Measurements from ENCODE around the gene ZC2HC1B.

The ZC2HC1B gene

DNA sequence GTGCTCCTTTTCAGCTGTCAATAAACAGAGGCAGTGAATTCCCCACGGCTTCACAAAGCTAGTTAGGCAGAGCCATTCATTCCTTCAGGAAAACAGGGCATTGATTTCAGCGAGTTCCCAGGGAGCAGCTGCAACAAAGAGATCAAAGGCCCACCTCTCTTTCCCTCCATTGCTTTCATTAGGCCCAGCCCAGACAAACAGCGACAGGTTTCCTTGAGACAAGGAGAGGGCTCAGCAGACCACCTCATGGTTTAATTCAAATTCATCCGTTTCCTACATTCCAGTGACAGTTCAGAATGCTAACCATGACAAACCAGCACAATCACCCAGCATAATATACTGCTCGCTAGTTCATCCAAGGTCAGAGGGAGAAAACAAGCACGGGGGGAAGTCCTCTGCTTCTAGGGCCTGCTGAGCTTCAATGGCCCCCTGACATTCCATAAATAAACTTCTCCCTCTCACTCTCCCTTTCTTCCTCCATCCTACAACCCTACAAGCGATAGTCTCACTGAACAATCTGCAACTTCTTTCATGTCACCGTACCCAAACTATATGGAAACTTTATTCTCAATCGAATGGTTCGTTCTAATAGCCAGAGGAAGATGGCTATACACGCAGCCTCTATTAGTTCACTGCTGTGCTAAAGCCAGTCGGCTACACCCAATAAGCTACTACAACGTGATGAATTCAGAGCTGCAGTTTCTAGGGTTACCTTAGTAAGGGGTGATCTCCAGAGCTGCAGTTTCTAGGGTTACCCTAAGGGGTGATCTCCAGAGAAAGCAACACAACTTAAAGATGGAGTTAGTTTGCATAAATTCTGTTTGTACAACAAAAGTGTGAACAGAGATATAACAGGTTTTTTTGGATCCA lies 109.1 kb downstream of the ZC2HC1B start:
- Histone ChIP-seq H4K20me1 (ENCODE audit: insufficient read depth, low read length) (no peaks in the 10 kb centered on the region), H3K4me3 (ENCODE audit: low read length) (no peak overlapping the region), H3K4me1 (ENCODE audit: low read length) (no peaks in the 10 kb centered on the region), H3K27ac (ENCODE audit: low read length) (no peak overlapping the region), H3K4me2 (ENCODE audit: low read length) (no peak overlapping the region), H2AFZ (ENCODE audit: low read depth, low read length) (no peak overlapping the region), H3K36me3 (replicated peaks; ENCODE audit: low read depth, low read length) (no peaks in the 10 kb centered on the region), H3K9ac (ENCODE audit: low read length) (no peak overlapping the region), H3K27me3 (ENCODE audit: low read depth, low read length) (no peaks in the 10 kb centered on the region), H3K9me3 (ENCODE audit: insufficient read depth, low read length) (no peaks in the 10 kb centered on the region), H3K79me2 (ENCODE audit: low read length) (no peaks in the 10 kb centered on the region)
- TF ChIP-seq EZH2phosphoT487 (IDR thresholded peaks at IDR 0.05; ENCODE audit: low read depth) = no peak
- TF ChIP-seq, protein P1, sequence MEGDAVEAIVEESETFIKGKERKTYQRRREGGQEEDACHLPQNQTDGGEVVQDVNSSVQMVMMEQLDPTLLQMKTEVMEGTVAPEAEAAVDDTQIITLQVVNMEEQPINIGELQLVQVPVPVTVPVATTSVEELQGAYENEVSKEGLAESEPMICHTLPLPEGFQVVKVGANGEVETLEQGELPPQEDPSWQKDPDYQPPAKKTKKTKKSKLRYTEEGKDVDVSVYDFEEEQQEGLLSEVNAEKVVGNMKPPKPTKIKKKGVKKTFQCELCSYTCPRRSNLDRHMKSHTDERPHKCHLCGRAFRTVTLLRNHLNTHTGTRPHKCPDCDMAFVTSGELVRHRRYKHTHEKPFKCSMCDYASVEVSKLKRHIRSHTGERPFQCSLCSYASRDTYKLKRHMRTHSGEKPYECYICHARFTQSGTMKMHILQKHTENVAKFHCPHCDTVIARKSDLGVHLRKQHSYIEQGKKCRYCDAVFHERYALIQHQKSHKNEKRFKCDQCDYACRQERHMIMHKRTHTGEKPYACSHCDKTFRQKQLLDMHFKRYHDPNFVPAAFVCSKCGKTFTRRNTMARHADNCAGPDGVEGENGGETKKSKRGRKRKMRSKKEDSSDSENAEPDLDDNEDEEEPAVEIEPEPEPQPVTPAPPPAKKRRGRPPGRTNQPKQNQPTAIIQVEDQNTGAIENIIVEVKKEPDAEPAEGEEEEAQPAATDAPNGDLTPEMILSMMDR (IDR thresholded peaks at IDR 0.05; ENCODE audit: low read depth, low read length) = no peak

DNA sequence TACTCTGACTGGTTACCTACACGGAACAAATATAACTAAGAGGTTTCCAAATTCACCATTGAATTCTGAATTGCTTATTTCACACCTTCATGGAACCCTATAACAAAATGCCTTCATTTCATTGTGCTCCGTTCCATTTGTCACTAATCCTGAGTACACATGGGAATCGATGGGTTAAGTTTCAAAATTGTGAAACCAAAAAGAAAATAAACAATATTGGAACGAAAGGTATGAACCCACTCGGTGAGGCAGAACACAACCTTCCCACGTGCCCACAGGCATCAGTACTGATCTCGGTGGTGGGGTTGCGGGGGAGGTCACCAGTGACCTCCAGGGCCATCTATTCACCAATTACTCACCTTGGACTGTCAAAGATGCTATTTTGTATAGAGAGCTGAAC lies 109.8 kb downstream of the ZC2HC1B start:
- H3K79me2 ChIP-seq (ENCODE audit: low read length) = no peaks in the 10 kb centered on the region
- no peaks in the 10 kb centered on the region for H4K20me1 ChIP-seq (ENCODE audit: insufficient read depth, low read length)
- H2AFZ ChIP-seq (ENCODE audit: low read depth, low read length) = no peak overlapping the region
- no peak overlapping the region for H3K9ac ChIP-seq (ENCODE audit: low read length)
- no peak overlapping the region for H3K27ac ChIP-seq (ENCODE audit: low read length)
- no peak for TF ChIP-seq EZH2phosphoT487 (IDR thresholded peaks at IDR 0.05; ENCODE audit: low read depth)
- TF ChIP-seq, protein P1 (IDR thresholded peaks at IDR 0.05; ENCODE audit: low read depth, low read length) = no peak
- no peaks in the 10 kb centered on the region for H3K36me3 ChIP-seq (replicated peaks; ENCODE audit: low read depth, low read length)
- H3K4me2 ChIP-seq (ENCODE audit: low read length) = no peak overlapping the region
- no peak overlapping the region for H3K4me3 ChIP-seq (ENCODE audit: low read length)
- no peaks in the 10 kb centered on the region for H3K4me1 ChIP-seq (ENCODE audit: low read length)
- H3K9me3 ChIP-seq (ENCODE audit: insufficient read depth, low read length) = no peaks in the 10 kb centered on the region
- H3K27me3 ChIP-seq (ENCODE audit: low read depth, low read length) = no peaks in the 10 kb centered on the region

DNA sequence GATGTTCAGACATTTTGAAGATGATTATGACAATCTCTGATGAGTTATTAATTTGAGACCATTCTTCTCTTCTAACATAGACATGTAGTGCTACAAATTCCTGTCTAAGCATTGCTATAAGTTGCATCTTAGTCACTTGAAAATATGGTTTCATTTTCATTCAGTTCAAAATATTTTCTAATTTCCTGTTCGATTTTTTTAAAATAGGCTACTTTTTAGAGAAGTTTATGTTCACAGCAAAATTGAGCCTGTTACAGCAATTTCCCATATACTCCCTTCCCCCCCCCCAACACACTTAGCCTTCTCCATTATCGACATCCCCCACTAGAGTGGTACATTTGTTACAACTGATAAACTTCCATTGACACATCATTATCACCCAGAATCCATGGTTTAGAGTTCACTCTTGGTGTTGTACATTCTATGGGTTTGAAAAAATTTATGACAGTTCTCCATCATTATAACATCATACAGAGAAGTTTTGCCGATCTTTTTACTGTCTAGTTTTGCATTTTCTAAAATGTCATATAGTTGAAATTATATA lies 112.6 kb downstream of the ZC2HC1B start:
- TF ChIP-seq EZH2phosphoT487 (IDR thresholded peaks at IDR 0.05; ENCODE audit: low read depth) = no peak
- TF ChIP-seq, protein P1 (IDR thresholded peaks at IDR 0.05; ENCODE audit: low read depth, low read length) = no peak
- Histone ChIP-seq H3K27ac (ENCODE audit: low read length) (no peak overlapping the region), H3K27me3 (ENCODE audit: low read depth, low read length) (no peaks in the 10 kb centered on the region), H4K20me1 (ENCODE audit: insufficient read depth, low read length) (no peaks in the 10 kb centered on the region), H2AFZ (ENCODE audit: low read depth, low read length) (no peak overlapping the region), H3K4me1 (ENCODE audit: low read length) (no peaks in the 10 kb centered on the region), H3K36me3 (replicated peaks; ENCODE audit: low read depth, low read length) (no peaks in the 10 kb centered on the region), H3K9me3 (ENCODE audit: insufficient read depth, low read length) (no peaks in the 10 kb centered on the region), H3K4me2 (ENCODE audit: low read length) (no peak overlapping the region), H3K4me3 (ENCODE audit: low read length) (no peak overlapping the region), H3K9ac (ENCODE audit: low read length) (no peak overlapping the region), H3K79me2 (ENCODE audit: low read length) (no peaks in the 10 kb centered on the region)

DNA sequence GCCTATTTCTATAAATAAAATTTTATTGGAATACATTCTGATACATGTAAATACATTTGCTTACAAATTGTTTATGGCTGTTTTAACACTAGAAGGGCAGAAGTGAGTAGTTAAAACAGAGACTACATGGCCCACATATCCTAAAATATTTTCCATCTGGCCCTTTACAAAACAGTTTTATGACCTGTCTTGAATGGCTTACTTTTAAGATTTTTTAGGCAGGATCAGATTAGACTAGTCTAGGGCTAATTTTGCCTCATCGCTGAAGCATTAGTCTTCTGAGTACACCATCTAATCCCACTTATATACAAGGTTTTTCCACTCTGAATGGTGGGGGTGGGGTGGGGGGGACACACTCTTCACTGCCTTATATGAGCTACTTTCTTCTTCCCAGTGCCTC lies 116.6 kb downstream of the ZC2HC1B start:
- Histone ChIP-seq H3K79me2 (ENCODE audit: low read length) (no peaks in the 10 kb centered on the region), H4K20me1 (ENCODE audit: insufficient read depth, low read length) (no peaks in the 10 kb centered on the region), H2AFZ (ENCODE audit: low read depth, low read length) (no peak overlapping the region), H3K36me3 (replicated peaks; ENCODE audit: low read depth, low read length) (no peaks in the 10 kb centered on the region), H3K4me1 (ENCODE audit: low read length) (no peaks in the 10 kb centered on the region), H3K4me3 (ENCODE audit: low read length) (no peak overlapping the region), H3K27me3 (ENCODE audit: low read depth, low read length) (no peaks in the 10 kb centered on the region), H3K27ac (ENCODE audit: low read length) (no peak overlapping the region), H3K9ac (ENCODE audit: low read length) (no peak overlapping the region), H3K4me2 (ENCODE audit: low read length) (no peak overlapping the region), H3K9me3 (ENCODE audit: insufficient read depth, low read length) (no peaks in the 10 kb centered on the region)
- TF ChIP-seq EZH2phosphoT487 (IDR thresholded peaks at IDR 0.05; ENCODE audit: low read depth) = no peak
- TF ChIP-seq, protein P1 (IDR thresholded peaks at IDR 0.05; ENCODE audit: low read depth, low read length) = no peak

All from OCI-LY3 (cell line).